K562 (cell line): Measurements from ENCODE around the gene ALS2.

Experiments
- CHD7 ChIP-seq: fragments of 200-600 bp; sonication (generic); IDR thresholded peaks from one replicate; pipeline ENCODE4 v1.6.1; 2012; ENCODE audit warnings: mild to moderate bottlenecking, low read depth, low read length, inconsistent platforms
- NFIX ChIP-seq: fragments of 250-450 bp; sonication (Bioruptor Pico); IDR thresholded peaks from 2 replicates; pipeline ENCODE4 v1.4.0; 2020; ENCODE audit warnings: low read depth, mild to moderate bottlenecking, moderate library complexity

GRCh38 chr2:201773990-201774389 lies 6.7 kb downstream of the ALS2 start:
- no peak for TF ChIP-seq CHD7
- no peak for TF ChIP-seq NFIX (CRISPR knock-in tag)
